Measurements from ENCODE around the gene PANX3. TPM values are rescaled to one million over a fixed set of nuclear protein-coding genes. Genes with fewer than 3 reads are reported as not detected.

PANX3 gene
- total and polyA plus RNA-seq, 2 of the 13 experiments (the other 11 are each of a cell fraction or from before 2014, with no cell fraction given), result not detected

DNA sequence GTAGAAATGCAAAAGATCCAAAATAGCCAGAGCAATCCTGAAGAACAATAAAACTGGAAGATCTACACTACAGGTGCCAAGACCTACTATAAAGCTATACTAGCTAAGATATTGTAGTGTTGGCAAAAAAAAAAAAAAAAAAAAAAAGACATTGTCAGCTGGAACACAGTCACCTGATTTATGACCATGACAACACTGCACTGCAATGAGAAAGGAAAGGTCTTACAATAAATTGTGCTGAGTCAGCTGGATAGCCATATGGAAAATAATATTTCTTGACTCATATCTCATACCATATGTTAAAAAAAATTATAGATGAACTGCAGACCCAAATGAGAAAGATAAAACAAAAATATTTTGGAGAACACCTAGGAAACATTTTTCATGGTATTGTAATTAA, 3.1 kb upstream of the PANX3 start (continued):
- TF ChIP-seq IKZF5 (CRISPR knock-in tag; IDR thresholded peaks at IDR 0.05) (no peak), SETDB1 (CRISPR knock-in tag; IDR thresholded peaks at IDR 0.05; ENCODE audit: borderline replicate concordance) (no peak), ARHGAP35 (CRISPR knock-in tag; IDR thresholded peaks at IDR 0.05; ENCODE audit: borderline replicate concordance) (no peak), AHDC1 (CRISPR knock-in tag; IDR thresholded peaks at IDR 0.05; ENCODE audit: borderline replicate concordance) (no peak), ZNF720 (CRISPR knock-in tag; IDR thresholded peaks at IDR 0.05) (no peak)
- TF ChIP-seq, protein P1, sequence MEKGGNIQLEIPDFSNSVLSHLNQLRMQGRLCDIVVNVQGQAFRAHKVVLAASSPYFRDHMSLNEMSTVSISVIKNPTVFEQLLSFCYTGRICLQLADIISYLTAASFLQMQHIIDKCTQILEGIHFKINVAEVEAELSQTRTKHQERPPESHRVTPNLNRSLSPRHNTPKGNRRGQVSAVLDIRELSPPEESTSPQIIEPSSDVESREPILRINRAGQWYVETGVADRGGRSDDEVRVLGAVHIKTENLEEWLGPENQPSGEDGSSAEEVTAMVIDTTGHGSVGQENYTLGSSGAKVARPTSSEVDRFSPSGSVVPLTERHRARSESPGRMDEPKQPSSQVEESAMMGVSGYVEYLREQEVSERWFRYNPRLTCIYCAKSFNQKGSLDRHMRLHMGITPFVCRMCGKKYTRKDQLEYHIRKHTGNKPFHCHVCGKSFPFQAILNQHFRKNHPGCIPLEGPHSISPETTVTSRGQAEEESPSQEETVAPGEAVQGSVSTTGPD (CRISPR knock-in tag; IDR thresholded peaks at IDR 0.05), result no peak
- TF ChIP-seq, protein P2, sequence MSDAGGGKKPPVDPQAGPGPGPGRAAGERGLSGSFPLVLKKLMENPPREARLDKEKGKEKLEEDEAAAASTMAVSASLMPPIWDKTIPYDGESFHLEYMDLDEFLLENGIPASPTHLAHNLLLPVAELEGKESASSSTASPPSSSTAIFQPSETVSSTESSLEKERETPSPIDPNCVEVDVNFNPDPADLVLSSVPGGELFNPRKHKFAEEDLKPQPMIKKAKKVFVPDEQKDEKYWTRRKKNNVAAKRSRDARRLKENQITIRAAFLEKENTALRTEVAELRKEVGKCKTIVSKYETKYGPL (CRISPR knock-in tag; IDR thresholded peaks at IDR 0.05), result no peak
